NCI-H748 (cell line): ENCODE data around the gene ARSK.

Experiments
- DNase-seq: peaks from one replicate; lab custom pipeline; 2025; ENCODE audit not compliant: unreplicated experiment; lab: John Stamatoyannopoulos, UW

Gene ARSK

GRCh38 chr5:95554647-95555548 is at the start of gene ARSK, which contains the start of gene SKIC3:
Gene ARSK (plus strand): TSS chr5:95555101. CDS start chr5:95555279, 178 bp downstream.
Gene SKIC3 (minus strand): TSS chr5:95554977. CDS start chr5:95547150, 7,827 bp downstream.
- peak; percentile 99 for DNase-seq

- no peak for DNase-seq
Measured at GRCh38 chr5:95508550-95508949, 46.4 kb upstream of the ARSK start.

GRCh38 chr5:95511606-95512005 is 43.3 kb upstream of the ARSK start:
- no peak for DNase-seq

- DNase-seq: no peak
Measured at GRCh38 chr5:95518417-95518816, 36.5 kb upstream of the ARSK start.

GRCh38 chr5:95519151-95519550 is 35.8 kb upstream of the ARSK start:
- DNase-seq: no peak

- no peak for DNase-seq
Measured at GRCh38 chr5:95519681-95520080, 35.2 kb upstream of the ARSK start.

- DNase-seq: no peak
Measured at GRCh38 chr5:95520206-95520605, 34.7 kb upstream of the ARSK start.

GRCh38 chr5:95524423-95524822 is 30.5 kb upstream of the ARSK start:
- DNase-seq: no peak

- no peak for DNase-seq
Measured at GRCh38 chr5:95526871-95527270, 28.0 kb upstream of the ARSK start.

GRCh38 chr5:95528565-95528964 is 26.3 kb upstream of the ARSK start:
- no peak for DNase-seq

- DNase-seq: no peak
Measured at GRCh38 chr5:95530416-95530815, 24.5 kb upstream of the ARSK start.

GRCh38 chr5:95531491-95531890 is 23.4 kb upstream of the ARSK start:
- DNase-seq: no peak

- DNase-seq: no peak
Measured at GRCh38 chr5:95532415-95532814, 22.5 kb upstream of the ARSK start.

- DNase-seq: no peak
Measured at GRCh38 chr5:95533106-95533505, 21.8 kb upstream of the ARSK start.

- no peak for DNase-seq
Measured at GRCh38 chr5:95533761-95534160, 21.1 kb upstream of the ARSK start.

GRCh38 chr5:95537501-95537900 is 17.4 kb upstream of the ARSK start:
- DNase-seq: no peak

GRCh38 chr5:95543017-95543705 is 11.7 kb upstream of the ARSK start:
- no peak for DNase-seq

GRCh38 chr5:95549030-95549429 is 5.9 kb upstream of the ARSK start:
- peak; percentile 8 for DNase-seq

- no peak for DNase-seq
Measured at GRCh38 chr5:95554331-95554646, 612 bp upstream of the ARSK start.

GRCh38 chr5:95555553-95555952 is 652 bp downstream of the ARSK start:
- DNase-seq: no peak

GRCh38 chr5:95557841-95558240 is 2.9 kb downstream of the ARSK start:
- no peak for DNase-seq

GRCh38 chr5:95562282-95562681 is 7.4 kb downstream of the ARSK start:
- no peak for DNase-seq
